Measurements from ENCODE around the gene SLC9A8.

GRCh38 chr20:49862607-49863200 is 50.1 kb downstream of the SLC9A8 start:
- TF ChIP-seq CTCF (conservative IDR thresholded peaks at IDR 0.05; ENCODE audit: low read depth, low read length), result no peak
- TF ChIP-seq POLR2A (IDR thresholded peaks at IDR 0.05; ENCODE audit: low read depth, low read length), result no peak
- TF ChIP-seq SMC3 (IDR thresholded peaks at IDR 0.05; ENCODE audit: low read depth, low read length), result no peak
- TF ChIP-seq RCOR1 (IDR thresholded peaks at IDR 0.05; ENCODE audit: insufficient replicate concordance, low read length), result no peak
- no peak for TF ChIP-seq CEBPB (IDR thresholded peaks at IDR 0.05; ENCODE audit: low read depth, low read length)
- TF ChIP-seq RAD21 (IDR thresholded peaks at IDR 0.05; ENCODE audit: low read length), result no peak
- no peak for TF ChIP-seq CHD1 (IDR thresholded peaks at IDR 0.05; ENCODE audit: low read depth, low read length)
- no peak for TF ChIP-seq MAZ (IDR thresholded peaks at IDR 0.05; ENCODE audit: borderline replicate concordance, low read depth, low read length)
- no peak for TF ChIP-seq USF2 (IDR thresholded peaks at IDR 0.05; ENCODE audit: low read depth, low read length)
- TF ChIP-seq RFX5 (IDR thresholded peaks at IDR 0.05; ENCODE audit: low read depth, low read length), result no peak
- no peak for TF ChIP-seq NFE2L2 (IDR thresholded peaks at IDR 0.05; ENCODE audit: low read depth, low read length)
